ENCODE results near the gene KCNJ10. TPM values are rescaled to one million over a fixed set of nuclear protein-coding genes. Genes with fewer than 3 reads are reported as not detected.

KCNJ10 gene
- total and polyA plus RNA-seq, 2 of the 13 experiments (the other 11 are each of a cell fraction or from before 2014, with no cell fraction given): 4.4 to 10.3 TPM

GRCh38 chr1:160031365-160032164 is 38.4 kb downstream of the KCNJ10 start, which contains the start of gene PIGM (continued):
- TF ChIP-seq ZNF609 (CRISPR knock-in tag; IDR thresholded peaks at IDR 0.05; ENCODE audit: borderline replicate concordance): 0 out of 2 replicates have a peak, but pooled peaks have one; percentile 18
- TF ChIP-seq SSRP1 (CRISPR knock-in tag; IDR thresholded peaks at IDR 0.05): no peak
- TF ChIP-seq PATZ1 (CRISPR knock-in tag; IDR thresholded peaks at IDR 0.05): peak; percentile 60; the same call in 1 of the 2 replicates
- peak; percentile 94 for TF ChIP-seq ZNF687 (CRISPR knock-in tag; IDR thresholded peaks at IDR 0.05)
- no peak; the same call in 1 of the 2 replicates for TF ChIP-seq SRY (CRISPR knock-in tag; IDR thresholded peaks at IDR 0.05)
- TF ChIP-seq ZMAT5 (CRISPR knock-in tag; IDR thresholded peaks at IDR 0.05; ENCODE audit: borderline replicate concordance, low read depth): no peak
- no peak for TF ChIP-seq LCORL (IDR thresholded peaks at IDR 0.05)
- TF ChIP-seq LCORL (CRISPR knock-in tag; IDR thresholded peaks at IDR 0.05): peak; percentile 82
- TF ChIP-seq GFI1 (CRISPR knock-in tag; IDR thresholded peaks at IDR 0.05; ENCODE audit: borderline replicate concordance): no peak; the same call in 1 of the 2 replicates
- TF ChIP-seq DR1 (CRISPR knock-in tag; IDR thresholded peaks at IDR 0.05): peak; percentile 67; the same call in 1 of the 2 replicates
- TF ChIP-seq ZNF691 (CRISPR knock-in tag; IDR thresholded peaks at IDR 0.05; ENCODE audit: borderline replicate concordance, low read depth): no peak; the same call in 1 of the 2 replicates
- TF ChIP-seq JUN (CRISPR knock-in tag; IDR thresholded peaks at IDR 0.05): no peak
- TF ChIP-seq ZKSCAN5 (CRISPR knock-in tag; IDR thresholded peaks at IDR 0.05): no peak
- peak; percentile 76 for TF ChIP-seq KMT2A (CRISPR knock-in tag; IDR thresholded peaks at IDR 0.05)
- no peak for TF ChIP-seq ZNF251 (CRISPR knock-in tag; IDR thresholded peaks at IDR 0.05)

All from HepG2 (cell line).